Measurements from ENCODE around the gene KAT8. TPM values are rescaled to one million over a fixed set of nuclear protein-coding genes. Genes with fewer than 3 reads are reported as not detected.
A peak's percentile ranks its signal among the peaks of the same experiment; 100 is the strongest.

KAT8 gene
- total and polyA plus RNA-seq, 2 of the 13 experiments (the other 11 are each of a cell fraction or from before 2014, with no cell fraction given), result 79.0 to 84.2 TPM

- no peak for FAIRE-seq
- intact Hi-C loops (cut with micrococcal nuclease; ENCODE audit: unreplicated experiment), result no loop called here
- POLR2A ChIA-PET, result no interaction called here
- H3K4me2 ChIP-seq (ENCODE audit: low read depth, low read length), result no peak overlapping the region
- no peak overlapping the region for H3K4me3 ChIP-seq (replicated peaks in 1 of 3; ENCODE audit: insufficient read depth in 1 of 3, low read depth in 2 of 3, low read length in 3 of 3)
- no TSS peak for BruUV-seq (replicated peaks)
- TF ChIP-seq POLR2G (IDR thresholded peaks at IDR 0.05; ENCODE audit: low read depth, low read length), result 0 out of 2 replicates have a peak, but pooled peaks have one; percentile 28
- peak; percentile 26 for TF ChIP-seq AGO2 (optimal IDR thresholded peaks at IDR 0.05; ENCODE audit: low read depth, low read length)
- no peak for TF ChIP-seq MAFG (CRISPR knock-in tag; IDR thresholded peaks at IDR 0.05)
- 0 out of 2 replicates have a peak, but pooled peaks have one; percentile 10 for TF ChIP-seq SALL1 (CRISPR knock-in tag; IDR thresholded peaks at IDR 0.05)
- no peak for TF ChIP-seq ZNF160 (CRISPR knock-in tag; IDR thresholded peaks at IDR 0.05)
- no peak overlapping the region for H2AFZ ChIP-seq (ENCODE audit: low read length)
- no peak for DNase-seq (ENCODE audit: low spot score)
- H3K4me1 ChIP-seq (ENCODE audit: insufficient read depth, low read length), result peaks cover 4% of the 10 kb centered on the region
- WGBS (ENCODE audit: low lambda C conversion rate), result 95% methylated on average over 6 of the region's 8 CpGs
- peaks cover 4% of the 10 kb centered on the region; the same call in 1 of the 2 replicates for H4K20me1 ChIP-seq (ENCODE audit: insufficient read depth, low read length)
- no peak overlapping the region for H3K27ac ChIP-seq (ENCODE audit: extremely low read length, insufficient read depth, low read length)
- peaks cover 15% of the 10 kb centered on the region for H3K79me2 ChIP-seq (ENCODE audit: insufficient read depth, low read length)
- CTCF ChIA-PET (ENCODE audit: low intra/inter-chr PET ratio, low total read pairs), result no interaction called here
- in situ Hi-C loops (cut with HindIII; ENCODE audit: extremely low pct_ligation_motif_present, low pct_unique_long_range_greater_than_20kb), result no loop called here
- H3K9me3 ChIP-seq (ENCODE audit: low read length), result no peaks in the 10 kb centered on the region
- no peaks in the 10 kb centered on the region for H3K27me3 ChIP-seq (ENCODE audit: control insufficient read depth in 1 of 2, insufficient read depth in 2 of 2, low read length in 2 of 2)
- no peak overlapping the region for H3K9ac ChIP-seq (ENCODE audit: insufficient read depth, low read depth, low read length)
- H3K36me3 ChIP-seq (replicated peaks in 1 of 2; ENCODE audit: control insufficient read depth in 1 of 2, insufficient read depth in 2 of 2, low read length in 2 of 2), result peaks cover 16 to 27% of the 10 kb centered on the region in 2 experiments
- no peak for ATAC-seq
Observed at GRCh38 chr16:31087481-31087880, 30.0 kb upstream of the KAT8 start.

- no peak overlapping the region for H3K27ac ChIP-seq (ENCODE audit: extremely low read length, insufficient read depth, low read length)
- H3K4me2 ChIP-seq (ENCODE audit: low read depth, low read length), result no peak overlapping the region
- H4K20me1 ChIP-seq (ENCODE audit: insufficient read depth, low read length), result peaks cover 8% of the 10 kb centered on the region
- no peak for ATAC-seq
- no peak for DNase-seq (ENCODE audit: low spot score)
- intact Hi-C loops (cut with micrococcal nuclease; ENCODE audit: unreplicated experiment), result no loop called here
- ChIA-PET CTCF (ENCODE audit: low intra/inter-chr PET ratio, low total read pairs) (no interaction called here), POLR2A (no interaction called here)
- no peak for FAIRE-seq
- no peaks in the 10 kb centered on the region for H3K27me3 ChIP-seq (ENCODE audit: control insufficient read depth in 1 of 2, insufficient read depth in 2 of 2, low read length in 2 of 2)
- H2AFZ ChIP-seq (ENCODE audit: low read length), result no peak overlapping the region
- H3K36me3 ChIP-seq (replicated peaks in 1 of 2; ENCODE audit: control insufficient read depth in 1 of 2, insufficient read depth in 2 of 2, low read length in 2 of 2), result peaks cover 16 to 32% of the 10 kb centered on the region in 2 experiments
- 97% methylated on average over 5 of the region's 5 CpGs for whole genome bisulfite sequencing (ENCODE audit: low lambda C conversion rate)
- H3K4me3 ChIP-seq (replicated peaks in 1 of 3; ENCODE audit: insufficient read depth in 1 of 3, low read depth in 2 of 3, low read length in 3 of 3), result no peak overlapping the region
- no peaks in the 10 kb centered on the region for H3K9me3 ChIP-seq (ENCODE audit: low read length)
- in situ Hi-C loops (cut with HindIII; ENCODE audit: extremely low pct_ligation_motif_present, low pct_unique_long_range_greater_than_20kb), result no loop called here
- no TSS peak for BruUV-seq (replicated peaks)
- peaks cover 20% of the 10 kb centered on the region for H3K79me2 ChIP-seq (ENCODE audit: insufficient read depth, low read length)
- H3K4me1 ChIP-seq (ENCODE audit: insufficient read depth, low read length), result peaks cover 8% of the 10 kb centered on the region
- H3K9ac ChIP-seq (ENCODE audit: insufficient read depth, low read depth, low read length), result no peak overlapping the region
- TF ChIP-seq DMAP1 (CRISPR knock-in tag; IDR thresholded peaks at IDR 0.05) (no peak), SRF (IDR thresholded peaks at IDR 0.05; ENCODE audit: low read depth, low read length) (no peak), ZSCAN25 (CRISPR knock-in tag; IDR thresholded peaks at IDR 0.05) (no peak), ZNF724P (CRISPR knock-in tag; IDR thresholded peaks at IDR 0.05; ENCODE audit: borderline replicate concordance) (no peak), SMAD9 (CRISPR knock-in tag; IDR thresholded peaks at IDR 0.05) (no peak), ZC3H13 (CRISPR knock-in tag; IDR thresholded peaks at IDR 0.05) (peak; percentile 36; the same call in 1 of the 2 replicates), ZNF644 (CRISPR knock-in tag; IDR thresholded peaks at IDR 0.05; ENCODE audit: low read depth) (no peak), FUBP1 (CRISPR knock-in tag; IDR thresholded peaks at IDR 0.05; ENCODE audit: borderline replicate concordance) (no peak), UBTF (CRISPR knock-in tag; IDR thresholded peaks at IDR 0.05) (no peak), ZNF619 (CRISPR knock-in tag; IDR thresholded peaks at IDR 0.05) (no peak), POLR2AphosphoS2 (IDR thresholded peaks at IDR 0.05; ENCODE audit: low read depth, low read length) (no peak), RNF2 (conservative IDR thresholded peaks at IDR 0.05; ENCODE audit: low read depth) (no peak), HES4 (CRISPR knock-in tag; IDR thresholded peaks at IDR 0.05; ENCODE audit: borderline replicate concordance) (0 out of 2 replicates have a peak, but pooled peaks have one; percentile 11)
Observed at GRCh38 chr16:31087971-31088370, 29.5 kb upstream of the KAT8 start.

Data from HepG2 (cell line).